Uterus (tissue), 2 donors: ENCODE results near the gene TAS2R16.

Experiments used
- POLR2A ChIP-seq, 2 donors: fragments of 450-650 bp; IDR thresholded peaks; one replicate each; pipeline ENCODE4 v1.6.1; 2016; ENCODE audit warnings: antibody characterized with exemption in 2 of 2, mild to moderate bottlenecking in 1 of 2, moderate library complexity in 1 of 2
- TF ChIP-seq, protein P1 (sequence below), 4 experiments: fragments of 200-600 bp in 2 of 4; fragments of 450-650 bp in 2 of 4; sonication (generic) in 2 of 4; IDR thresholded peaks; one replicate each; pipeline ENCODE4 v1.5.1; 2016 to 2019; ENCODE audit warnings: antibody characterized with exemption in 4 of 4, mild to moderate bottlenecking in 2 of 4, moderate library complexity in 1 of 4

DNA sequence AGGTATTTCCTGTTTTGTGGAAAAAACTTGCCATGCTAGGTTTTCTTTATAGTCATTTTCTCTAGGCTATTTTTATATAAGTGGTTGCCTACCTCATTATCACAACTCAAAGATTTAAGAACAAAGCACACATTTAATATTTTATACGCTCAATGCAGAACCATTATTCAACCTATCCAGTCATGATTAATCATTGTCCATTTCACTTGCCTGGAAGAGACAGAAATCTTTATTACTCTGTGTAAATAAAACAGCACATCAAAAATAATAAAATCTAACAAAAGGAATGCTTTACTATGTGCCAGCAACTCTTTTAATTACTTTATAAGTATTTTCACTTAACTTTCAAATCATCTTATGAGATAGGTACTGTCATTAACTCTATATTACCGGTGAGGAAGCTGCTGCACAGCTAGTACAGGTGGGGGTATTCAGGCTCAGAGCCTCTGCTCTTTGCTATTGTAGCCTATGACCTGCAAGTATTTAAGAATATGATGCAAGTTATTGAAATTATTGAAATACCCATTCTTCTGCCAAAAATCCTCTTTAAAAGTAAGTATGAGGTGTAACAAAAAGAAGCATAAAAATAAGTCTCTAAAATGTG lies 16.4 kb upstream of the TAS2R16 start:
- TF ChIP-seq POLR2A (IDR thresholded peaks at IDR 0.05): no peak
- TF ChIP-seq, protein P1, sequence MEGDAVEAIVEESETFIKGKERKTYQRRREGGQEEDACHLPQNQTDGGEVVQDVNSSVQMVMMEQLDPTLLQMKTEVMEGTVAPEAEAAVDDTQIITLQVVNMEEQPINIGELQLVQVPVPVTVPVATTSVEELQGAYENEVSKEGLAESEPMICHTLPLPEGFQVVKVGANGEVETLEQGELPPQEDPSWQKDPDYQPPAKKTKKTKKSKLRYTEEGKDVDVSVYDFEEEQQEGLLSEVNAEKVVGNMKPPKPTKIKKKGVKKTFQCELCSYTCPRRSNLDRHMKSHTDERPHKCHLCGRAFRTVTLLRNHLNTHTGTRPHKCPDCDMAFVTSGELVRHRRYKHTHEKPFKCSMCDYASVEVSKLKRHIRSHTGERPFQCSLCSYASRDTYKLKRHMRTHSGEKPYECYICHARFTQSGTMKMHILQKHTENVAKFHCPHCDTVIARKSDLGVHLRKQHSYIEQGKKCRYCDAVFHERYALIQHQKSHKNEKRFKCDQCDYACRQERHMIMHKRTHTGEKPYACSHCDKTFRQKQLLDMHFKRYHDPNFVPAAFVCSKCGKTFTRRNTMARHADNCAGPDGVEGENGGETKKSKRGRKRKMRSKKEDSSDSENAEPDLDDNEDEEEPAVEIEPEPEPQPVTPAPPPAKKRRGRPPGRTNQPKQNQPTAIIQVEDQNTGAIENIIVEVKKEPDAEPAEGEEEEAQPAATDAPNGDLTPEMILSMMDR (IDR thresholded peaks at IDR 0.05): no peak
